ENCODE data around the gene OLFM1.

The OLFM1 gene

GRCh38 chr9:135134268-135135022 is 47.0 kb downstream of the OLFM1 start:
- DNase-seq (ENCODE audit: low spot score): no peak

- DNase-seq (ENCODE audit: low spot score): no peak
These were observed 47.9 kb downstream of the OLFM1 start for GRCh38 chr9:135135171-135135928.

GRCh38 chr9:135135929-135136315 is 48.5 kb downstream of the OLFM1 start:
- DNase-seq (ENCODE audit: low spot score): no peak

- no peak for DNase-seq (ENCODE audit: low spot score)
These were observed 49.0 kb downstream of the OLFM1 start for GRCh38 chr9:135136481-135136880.

- no peak for DNase-seq (ENCODE audit: low spot score)
These were observed 49.7 kb downstream of the OLFM1 start for GRCh38 chr9:135136991-135137832.

GRCh38 chr9:135138078-135138855 is 50.8 kb downstream of the OLFM1 start:
- DNase-seq (ENCODE audit: low spot score): no peak

GRCh38 chr9:135139366-135139959 is 52.0 kb downstream of the OLFM1 start:
- no peak for DNase-seq (ENCODE audit: low spot score)

GRCh38 chr9:135141183-135141774 is 53.8 kb downstream of the OLFM1 start:
- no peak for DNase-seq (ENCODE audit: low spot score)

GRCh38 chr9:135144581-135145170 is 57.2 kb downstream of the OLFM1 start:
- DNase-seq (ENCODE audit: low spot score): no peak

GRCh38 chr9:135145312-135145711 is 57.8 kb downstream of the OLFM1 start:
- no peak for DNase-seq (ENCODE audit: low spot score)

- no peak for DNase-seq (ENCODE audit: low spot score)
These were observed 58.8 kb downstream of the OLFM1 start for GRCh38 chr9:135146241-135146640.

- no peak for DNase-seq (ENCODE audit: low spot score)
These were observed 59.5 kb downstream of the OLFM1 start for GRCh38 chr9:135146766-135147473.

GRCh38 chr9:135147474-135147805 is 60.0 kb downstream of the OLFM1 start:
- no peak for DNase-seq (ENCODE audit: low spot score)

GRCh38 chr9:135147938-135148337 is 60.5 kb downstream of the OLFM1 start:
- no peak for DNase-seq (ENCODE audit: low spot score)

GRCh38 chr9:135148386-135148785 is 60.9 kb downstream of the OLFM1 start:
- DNase-seq (ENCODE audit: low spot score): no peak

GRCh38 chr9:135149901-135150300 is 62.4 kb downstream of the OLFM1 start:
- DNase-seq (ENCODE audit: low spot score): peak; percentile 7

- DNase-seq (ENCODE audit: low spot score): no peak
These were observed 63.5 kb downstream of the OLFM1 start for GRCh38 chr9:135150981-135151380.

GRCh38 chr9:135151757-135152613 is 64.5 kb downstream of the OLFM1 start:
- no peak for DNase-seq (ENCODE audit: low spot score)

Measured in kidney tubule cell (primary cell).